Left kidney (tissue), 8 donors: ENCODE measurements around the gene CC2D1A. TPM values are rescaled to one million over a fixed set of nuclear protein-coding genes. Genes with fewer than 3 reads are reported as not detected.

ENCODE experiments used
- DNase-seq: peaks from one replicate; pipeline ENCODE4 v3.0.0-alpha.2; 2013
- long read RNA-seq, 8 donors: transcript quantifications; one replicate each; lab custom pipeline, GENCODE V29; 2026
- polyA plus RNA-seq: library from polyadenylated mRNA; unstranded; fragments of 120-200 nt; gene quantifications from one replicate; pipeline ENCODE4 v1.2.1, GENCODE V29; 2013; ENCODE audit not compliant: insufficient read length

Gene CC2D1A
- 28.5 TPM for polyA plus RNA-seq
- long read RNA-seq, donor 1, partial matches to known transcripts, result 7 of 8 reads
- long read RNA-seq, donor 1, other reads (novel, unspliced or antisense), result 0 of 8 reads
- long read RNA-seq, donor 2, partial matches to known transcripts, result 11 of 11 reads
- long read RNA-seq, donor 2, other reads (novel, unspliced or antisense), result 0 of 11 reads
- long read RNA-seq, donor 3, result 0 reads
- long read RNA-seq, donor 4, result 0 reads
- long read RNA-seq, donor 5, partial matches to known transcripts, result 0 of 3 reads
- long read RNA-seq, donor 5, other reads (novel, unspliced or antisense), result 0 of 3 reads
- long read RNA-seq, donor 6, result 0 reads
- long read RNA-seq, donor 7, partial matches to known transcripts, result 5 of 8 reads
- long read RNA-seq, donor 7, other reads (novel, unspliced or antisense), result 0 of 8 reads
- long read RNA-seq, donor 8, partial matches to known transcripts, result 0 of 1 reads
- long read RNA-seq, donor 8, other reads (novel, unspliced or antisense), result 0 of 1 reads

DNA sequence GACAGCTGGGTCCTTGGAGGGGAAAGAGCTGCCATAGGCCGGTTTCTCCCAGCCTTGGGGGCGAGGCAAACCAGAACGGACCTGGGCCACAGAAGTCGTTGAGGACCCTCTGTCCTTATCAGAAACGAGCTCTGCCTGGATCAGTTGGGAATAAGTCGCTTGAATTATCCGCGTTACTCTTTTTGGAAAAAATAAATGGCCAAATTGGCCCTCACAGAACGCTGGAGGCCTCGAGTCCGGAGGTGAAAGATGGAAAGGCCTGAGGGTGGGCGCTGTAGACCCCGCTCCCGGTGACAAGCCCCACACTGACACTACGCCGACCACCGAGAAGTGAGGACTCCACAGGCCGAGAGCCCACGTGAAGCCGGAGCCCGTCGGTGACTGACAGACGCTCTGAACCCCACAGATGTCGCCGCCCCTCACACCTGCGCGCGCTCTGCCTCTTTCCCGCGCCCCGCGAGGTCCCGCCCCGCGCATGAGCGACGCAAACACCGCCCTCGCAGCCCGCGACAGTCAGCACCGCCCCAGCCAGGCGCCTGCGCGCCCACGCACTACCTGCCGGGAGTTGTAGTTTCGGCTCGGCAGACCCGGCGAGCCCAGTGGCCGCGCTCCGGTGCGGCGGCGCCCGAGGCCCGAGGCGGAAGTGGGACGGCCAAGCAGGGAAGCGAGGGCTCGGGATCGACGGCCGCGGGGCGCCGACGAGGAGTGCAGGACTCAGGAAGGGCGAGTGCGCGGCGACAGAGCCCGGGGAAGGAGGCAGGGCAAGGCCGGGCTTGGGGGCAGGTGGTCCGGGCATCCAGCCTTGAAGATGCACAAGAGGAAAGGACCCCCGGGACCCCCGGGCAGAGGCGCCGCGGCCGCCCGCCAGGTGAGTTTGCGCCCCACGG lies at the start of gene CC2D1A, which contains the start of gene BRME1:
TSS of gene CC2D1A (plus strand) at position 568 of the 887 bp plus-strand sequence. CDS start at position 809, 241 bp downstream.
TSS of gene BRME1 (minus strand) at position 484 of the 887 bp plus-strand sequence. CDS start 1,225 bp downstream, outside the sequence.
- peak; percentile 86 for DNase-seq

DNA sequence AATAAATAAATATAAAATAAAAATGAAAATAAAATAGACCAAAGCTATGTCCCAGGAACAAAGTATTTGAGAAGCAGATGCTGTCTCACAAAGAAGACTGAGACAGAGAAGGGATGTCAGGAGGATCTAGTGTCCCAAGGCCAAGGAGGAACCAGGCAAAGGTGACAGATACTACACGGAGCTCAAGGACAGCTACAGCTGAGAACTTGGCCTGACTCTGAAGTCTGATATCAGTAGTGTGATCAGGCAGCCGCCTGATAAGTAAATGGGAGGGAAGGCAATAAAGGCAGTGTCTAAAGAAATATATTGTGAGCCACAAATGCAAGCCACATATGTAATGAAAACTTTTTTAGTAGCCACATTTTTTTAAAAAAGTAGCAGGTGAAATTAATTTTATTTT lies 49.5 kb upstream of the CC2D1A start:
- no peak for DNase-seq

GRCh38 chr19:13859361-13859880 lies 46.6 kb upstream of the CC2D1A start:
- DNase-seq, result no peak

GRCh38 chr19:13860679-13861391 lies 45.2 kb upstream of the CC2D1A start:
- DNase-seq, result no peak

DNA sequence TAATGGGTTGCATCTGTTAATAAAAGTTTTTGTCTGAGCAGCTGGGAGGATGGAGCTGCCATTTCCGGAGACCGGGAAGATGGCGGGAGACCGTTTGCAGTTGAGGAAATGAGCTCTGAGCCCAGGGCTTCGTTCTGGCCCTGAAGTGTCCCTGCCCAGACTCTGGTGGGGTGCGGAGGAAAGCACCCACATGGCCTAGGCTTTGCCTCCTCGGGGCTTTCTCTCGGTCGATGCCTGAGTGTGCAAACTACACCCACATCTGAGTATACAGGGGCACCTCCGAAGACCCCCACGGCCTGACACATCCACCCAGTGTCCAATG lies 44.6 kb upstream of the CC2D1A start:
- DNase-seq, result no peak

GRCh38 chr19:13861714-13862531 lies 44.1 kb upstream of the CC2D1A start:
- DNase-seq, result peak; percentile 92

- no peak for DNase-seq
These were observed 41.8 kb upstream of the CC2D1A start for GRCh38 chr19:13864046-13864666.

DNA sequence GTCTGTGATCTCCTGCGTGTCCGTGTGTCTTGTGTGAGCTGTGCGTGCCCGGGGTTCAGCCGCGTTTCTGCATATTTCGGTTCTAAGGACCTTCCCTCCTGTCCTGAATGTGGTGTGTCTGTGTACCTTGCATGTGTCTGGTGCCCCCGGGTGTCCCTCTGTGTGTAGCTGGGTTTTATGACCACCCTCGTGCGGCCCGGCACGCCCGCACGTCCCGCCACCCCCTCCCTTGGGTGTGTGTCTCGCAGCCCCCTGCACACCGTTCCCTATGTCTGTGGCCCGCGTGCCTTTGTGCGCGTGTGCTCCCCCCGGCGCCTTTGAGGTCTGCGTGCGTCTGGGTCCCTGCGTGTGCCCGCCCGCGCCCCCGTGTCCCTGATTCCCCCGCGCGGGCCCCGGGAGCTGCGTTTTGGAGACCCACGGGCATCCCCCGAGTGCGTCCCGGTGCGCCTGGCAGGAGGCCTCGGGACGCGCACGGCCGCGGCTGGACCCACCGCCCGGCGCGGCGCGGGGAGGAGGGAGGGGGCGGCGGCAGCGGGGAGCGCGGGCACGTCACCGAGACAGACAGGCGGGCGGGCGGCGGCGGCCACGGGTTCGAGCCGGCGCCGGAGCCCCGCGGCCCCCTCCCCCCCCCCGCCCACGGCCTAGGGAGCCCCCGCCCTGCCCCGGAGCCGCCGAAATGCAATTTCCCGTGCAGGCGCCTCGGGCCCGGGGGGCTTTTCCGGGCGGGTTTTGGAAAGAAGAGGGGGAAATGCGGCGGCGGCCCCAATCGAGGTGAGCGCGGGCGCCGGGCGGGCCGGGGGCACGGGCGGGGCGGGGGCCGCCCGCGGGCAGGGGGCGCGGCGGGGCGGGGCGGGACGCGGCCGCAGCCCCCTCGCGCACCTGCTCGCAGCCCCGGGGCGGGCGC lies 41.1 kb upstream of the CC2D1A start:
- no peak for DNase-seq

DNA sequence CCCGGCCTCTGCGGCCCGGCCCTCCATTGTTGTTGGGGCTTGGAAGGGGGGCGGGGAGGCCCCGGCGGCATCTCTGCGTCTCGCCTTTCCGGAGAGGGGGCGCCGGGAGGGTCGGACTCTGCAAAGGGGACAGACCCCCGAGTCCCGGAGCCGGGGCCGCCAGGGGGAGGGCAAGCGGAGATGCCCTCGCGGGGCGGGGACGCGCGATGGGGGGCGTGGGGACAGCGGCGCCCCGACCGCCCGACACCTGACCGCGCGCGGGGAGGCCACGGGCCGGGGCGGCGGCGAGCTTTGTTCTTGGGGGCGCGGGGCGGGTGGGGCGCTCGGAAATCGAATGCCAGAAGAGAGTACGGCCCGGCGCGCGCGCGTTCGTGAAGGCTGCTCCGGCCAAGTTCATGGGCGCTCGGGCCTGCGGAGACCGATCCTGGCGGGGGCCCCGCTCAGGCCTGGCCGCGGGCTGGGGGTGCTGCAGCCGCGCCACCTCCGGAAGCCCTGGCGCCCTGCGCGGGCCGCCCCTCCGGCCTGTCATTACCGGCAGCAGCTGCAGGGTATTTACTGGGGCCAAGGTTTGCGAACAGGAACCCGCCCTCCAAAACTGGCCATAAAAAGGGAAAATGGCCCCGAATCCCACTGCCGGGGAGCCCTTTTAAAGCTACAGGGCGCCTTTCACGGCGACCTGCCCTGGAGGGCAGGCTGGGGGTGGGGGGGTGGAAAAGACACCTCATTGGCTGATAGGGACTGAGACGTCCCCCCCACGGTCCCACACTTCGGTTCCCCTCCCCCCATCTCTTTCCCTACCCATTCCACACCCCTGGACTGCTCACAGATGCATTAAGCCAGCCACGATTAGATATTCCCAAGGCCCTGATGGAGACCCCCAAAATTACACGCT lies 40.2 kb upstream of the CC2D1A start:
- no peak for DNase-seq

DNA sequence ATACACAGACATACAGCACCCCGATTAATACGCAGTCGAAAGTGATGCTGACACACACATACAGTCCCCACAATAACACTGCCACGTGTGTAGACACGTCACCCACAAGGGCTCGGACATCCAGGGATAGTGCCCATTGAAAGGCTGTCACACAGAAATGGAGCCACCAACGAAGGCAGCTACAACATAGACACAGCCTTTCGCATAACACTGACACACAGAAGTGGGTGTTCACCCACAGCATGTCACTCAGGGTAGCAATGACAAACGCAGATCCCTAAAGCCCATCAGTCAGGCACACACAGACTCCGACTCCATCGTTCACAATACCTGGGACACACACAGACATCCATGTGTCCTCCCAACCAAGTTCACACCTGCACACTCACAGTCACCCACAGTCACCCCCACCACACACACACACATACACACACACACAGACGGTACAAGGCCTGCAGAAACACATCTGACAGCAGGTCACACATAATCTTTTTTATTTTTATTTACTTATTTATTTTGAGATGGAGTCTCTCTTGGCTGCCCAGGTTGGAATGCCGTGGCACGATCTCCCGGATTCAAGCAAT lies 39.4 kb upstream of the CC2D1A start:
- DNase-seq, result no peak

GRCh38 chr19:13868663-13869062 lies 37.3 kb upstream of the CC2D1A start:
- DNase-seq, result no peak

DNA sequence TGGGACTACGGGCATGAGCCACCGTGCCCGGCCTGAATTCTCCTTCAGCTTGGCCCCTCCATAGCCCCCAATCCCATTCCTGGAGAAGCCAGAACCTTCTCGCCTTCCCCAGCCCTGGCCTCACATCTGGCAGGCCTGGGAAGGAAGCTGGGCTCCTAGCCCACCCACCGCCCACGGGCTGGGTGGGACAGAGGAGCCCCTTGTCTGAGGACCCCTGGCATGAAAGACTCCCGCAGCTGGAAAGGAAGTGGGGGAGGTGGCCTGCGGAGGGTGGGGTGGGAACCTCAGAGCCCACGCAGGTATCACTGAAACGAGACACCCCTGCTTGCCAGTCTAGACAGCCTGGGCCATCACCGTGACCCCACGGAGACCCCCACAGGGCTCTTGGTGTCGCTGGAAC lies 36.7 kb upstream of the CC2D1A start:
- no peak for DNase-seq

DNA sequence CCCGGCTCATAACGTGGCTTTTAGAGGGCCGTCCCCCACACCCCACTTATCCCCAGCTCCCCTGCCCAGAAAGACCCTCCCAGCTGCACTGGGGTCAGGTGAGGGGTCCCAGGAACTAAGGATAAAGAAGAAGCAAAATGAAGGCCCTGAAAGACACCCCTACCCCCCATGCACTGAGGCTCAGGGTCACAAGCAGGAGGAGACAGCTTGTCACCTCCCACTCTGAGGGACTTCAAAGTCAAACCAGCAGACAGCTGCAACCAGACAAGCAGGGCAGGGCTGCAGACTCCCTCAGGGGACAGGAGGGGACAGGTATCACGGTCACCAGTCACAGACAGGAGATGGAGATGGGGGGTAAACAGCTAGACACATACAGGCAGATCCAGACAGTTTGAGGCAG lies 35.1 kb upstream of the CC2D1A start:
- no peak for DNase-seq

DNA sequence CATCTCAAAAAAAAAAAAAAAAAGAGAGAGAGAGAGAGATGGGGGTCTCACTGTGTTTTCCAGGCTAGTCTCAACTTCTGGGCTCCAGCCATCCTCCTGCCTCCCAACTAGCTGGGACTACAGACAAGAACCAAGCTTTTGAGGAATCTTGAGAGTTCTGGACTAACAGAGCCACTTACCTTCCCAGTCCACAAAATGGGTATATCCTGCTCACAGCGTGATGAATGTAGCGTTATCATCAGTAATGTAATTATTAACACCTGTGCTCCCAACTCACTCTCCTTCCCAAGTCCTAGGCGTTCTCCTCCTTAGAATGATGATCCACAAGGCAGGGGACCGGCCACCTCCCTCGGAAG lies 33.7 kb upstream of the CC2D1A start:
- DNase-seq, result no peak

- DNase-seq, result no peak
These were observed 33.2 kb upstream of the CC2D1A start for GRCh38 chr19:13872695-13873389.

DNA sequence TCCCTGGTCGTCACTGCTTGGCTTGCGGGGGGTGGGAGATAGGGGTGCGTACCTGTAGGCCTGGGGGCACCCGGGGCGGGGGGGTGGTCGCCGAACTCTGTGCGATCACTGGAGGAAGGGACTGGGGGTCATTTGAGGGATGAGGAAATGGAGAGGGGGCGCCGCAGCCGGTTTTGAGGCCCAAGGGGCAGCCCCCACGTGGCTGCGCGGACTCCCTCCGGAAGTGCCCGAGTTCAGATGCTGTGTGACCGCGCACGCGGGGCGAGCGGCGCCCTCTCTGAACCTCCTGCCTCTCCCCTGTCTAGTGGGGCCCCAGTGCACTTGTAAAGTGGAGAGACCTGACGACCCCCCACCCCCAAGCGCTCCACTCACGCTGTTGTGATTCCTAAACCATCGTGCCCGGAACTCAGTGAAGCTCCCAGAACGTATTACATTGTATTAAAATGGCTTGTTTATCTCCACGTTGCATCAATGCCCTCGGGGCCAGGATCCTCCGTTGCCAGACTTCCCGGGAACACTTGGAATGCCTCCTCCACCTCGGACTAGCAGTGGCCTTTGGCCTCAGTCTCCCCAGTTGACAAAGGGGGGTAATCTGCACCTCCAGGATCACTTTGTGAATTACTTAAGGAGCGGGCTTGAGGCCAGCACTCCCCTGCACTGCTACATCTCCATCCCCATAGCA lies 32.0 kb upstream of the CC2D1A start:
- no peak for DNase-seq

DNA sequence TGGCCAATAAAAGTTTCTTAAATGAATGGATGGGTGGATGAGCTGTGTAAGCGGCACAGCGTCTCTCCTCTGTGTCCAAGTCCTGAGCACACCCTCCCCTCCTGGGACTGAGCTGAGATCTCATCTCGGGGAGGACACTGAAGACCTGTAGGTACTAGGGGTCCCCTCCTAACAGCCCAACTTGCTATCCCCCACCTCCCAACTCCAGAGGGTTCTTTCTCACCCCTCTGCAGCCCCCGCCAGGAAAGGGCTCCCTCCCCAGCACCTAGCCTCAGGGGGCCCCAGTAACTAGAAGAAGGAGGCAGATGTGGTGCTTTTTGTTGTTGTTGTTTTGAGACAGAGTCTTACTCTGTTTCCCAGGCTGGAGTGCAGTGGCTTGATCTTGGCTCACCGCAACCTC lies 30.2 kb upstream of the CC2D1A start:
- no peak for DNase-seq
